ENCODE data around the gene FBXW8.

DNA sequence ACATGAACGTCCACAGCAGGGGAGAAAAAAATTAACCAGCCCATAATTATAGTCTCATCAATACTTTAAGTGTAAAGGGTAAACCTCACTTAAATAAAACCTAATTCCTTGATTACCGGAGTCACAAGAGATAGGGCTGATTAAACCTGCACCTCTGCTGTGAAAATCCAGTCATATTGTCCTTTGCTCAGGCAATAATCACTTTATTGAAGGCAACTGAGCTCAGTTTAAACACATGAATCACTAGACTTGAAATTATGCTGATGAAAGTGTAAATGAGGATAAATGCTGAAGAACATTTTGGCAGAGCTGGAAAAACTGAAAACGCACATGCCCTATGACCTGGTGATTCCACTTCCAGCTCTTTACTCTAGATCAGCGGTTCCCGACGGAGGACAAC is 22.9 kb upstream of the FBXW8 start:
- TF ChIP-seq, protein P1, sequence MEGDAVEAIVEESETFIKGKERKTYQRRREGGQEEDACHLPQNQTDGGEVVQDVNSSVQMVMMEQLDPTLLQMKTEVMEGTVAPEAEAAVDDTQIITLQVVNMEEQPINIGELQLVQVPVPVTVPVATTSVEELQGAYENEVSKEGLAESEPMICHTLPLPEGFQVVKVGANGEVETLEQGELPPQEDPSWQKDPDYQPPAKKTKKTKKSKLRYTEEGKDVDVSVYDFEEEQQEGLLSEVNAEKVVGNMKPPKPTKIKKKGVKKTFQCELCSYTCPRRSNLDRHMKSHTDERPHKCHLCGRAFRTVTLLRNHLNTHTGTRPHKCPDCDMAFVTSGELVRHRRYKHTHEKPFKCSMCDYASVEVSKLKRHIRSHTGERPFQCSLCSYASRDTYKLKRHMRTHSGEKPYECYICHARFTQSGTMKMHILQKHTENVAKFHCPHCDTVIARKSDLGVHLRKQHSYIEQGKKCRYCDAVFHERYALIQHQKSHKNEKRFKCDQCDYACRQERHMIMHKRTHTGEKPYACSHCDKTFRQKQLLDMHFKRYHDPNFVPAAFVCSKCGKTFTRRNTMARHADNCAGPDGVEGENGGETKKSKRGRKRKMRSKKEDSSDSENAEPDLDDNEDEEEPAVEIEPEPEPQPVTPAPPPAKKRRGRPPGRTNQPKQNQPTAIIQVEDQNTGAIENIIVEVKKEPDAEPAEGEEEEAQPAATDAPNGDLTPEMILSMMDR (conservative IDR thresholded peaks at IDR 0.05), result no peak
- TF ChIP-seq ZFX (IDR thresholded peaks at IDR 0.05), result no peak
